Measurements from ENCODE around the gene NR3C2. TPM values are rescaled to one million over a fixed set of nuclear protein-coding genes. Genes with fewer than 3 reads are reported as not detected.
A peak's percentile ranks its signal among the peaks of the same experiment; 100 is the strongest.

Gene NR3C2
- total RNA-seq, 1 donor from 2014 or later, result 31.4 TPM

GRCh38 chr4:148069086-148069894 is 372.9 kb downstream of the NR3C2 start:
- Histone ChIP-seq H3K27me3 (ENCODE audit: low read depth) (no peaks in the 10 kb centered on the region), H3K36me3 (peaks cover 16% of the 10 kb centered on the region), H3K4me3 (no peak overlapping the region), H3K9me3 (no peaks in the 10 kb centered on the region), H3K27ac (no peak overlapping the region), H3K4me1 (peaks cover 7% of the 10 kb centered on the region)
- DNase-seq, result no peak
- no peak for TF ChIP-seq CTCF (IDR thresholded peaks at IDR 0.05)
- ATAC-seq, result no peak
- intact Hi-C loops (cut with DNase I), result no loop called here

- peaks cover 18% of the 10 kb centered on the region for H3K36me3 ChIP-seq
- ATAC-seq (no peak), DNase-seq (no peak)
Measured at GRCh38 chr4:148068065-148068911, 373.9 kb downstream of the NR3C2 start.

GRCh38 chr4:148067301-148067916 is 374.8 kb downstream of the NR3C2 start:
- peak; percentile 36 to 51 for ATAC-seq
- TF ChIP-seq CTCF (IDR thresholded peaks at IDR 0.05), result no peak
- no peak overlapping the region for H3K4me3 ChIP-seq
- peaks cover 7% of the 10 kb centered on the region for H3K4me1 ChIP-seq
- no peaks in the 10 kb centered on the region for H3K27me3 ChIP-seq (ENCODE audit: low read depth)
- no peak overlapping the region for H3K27ac ChIP-seq
- H3K9me3 ChIP-seq, result no peaks in the 10 kb centered on the region
- peaks cover 13% of the 10 kb centered on the region for H3K36me3 ChIP-seq
- DNase-seq, result no peak
- intact Hi-C loops (cut with DNase I), result no loop called here

More at GRCh38 chr4:148068065-148068911, 373.9 kb downstream of the NR3C2 start:
- H3K27me3 ChIP-seq (ENCODE audit: low read depth), result no peaks in the 10 kb centered on the region
- H3K9me3 ChIP-seq, result no peaks in the 10 kb centered on the region
- TF ChIP-seq CTCF (IDR thresholded peaks at IDR 0.05), result no peak
- H3K4me1 ChIP-seq, result peaks cover 7% of the 10 kb centered on the region
- H3K4me3 ChIP-seq, result no peak overlapping the region
- intact Hi-C loops (cut with DNase I), result no loop called here
- no peak overlapping the region for H3K27ac ChIP-seq

GRCh38 chr4:148065075-148065474 is 377.1 kb downstream of the NR3C2 start:
- intact Hi-C loops (cut with DNase I), result no loop called here
- ATAC-seq, result no peak

More at GRCh38 chr4:148065075-148065474, 377.1 kb downstream of the NR3C2 start:
- Histone ChIP-seq H3K4me3 (no peak overlapping the region), H3K27ac (no peak overlapping the region), H3K36me3 (peaks cover 13% of the 10 kb centered on the region), H3K9me3 (no peaks in the 10 kb centered on the region), H3K27me3 (ENCODE audit: low read depth) (no peaks in the 10 kb centered on the region), H3K4me1 (peaks cover 18% of the 10 kb centered on the region)
- no peak for TF ChIP-seq CTCF (IDR thresholded peaks at IDR 0.05)
- DNase-seq, result no peak

Measured in lower lobe of right lung (tissue), 2 donors.